GM10248 (cell line): Measurements from ENCODE around the gene RTP5.
"Not testable (repeated sequence)": the region's sequence is repeated elsewhere in the genome, so short reads cannot be mapped to it uniquely, and the experiment has no call there.

Source experiments
- CTCF ChIA-PET: fragments of 300-600 bp; sonication (Branson Sonifier 250); formaldehyde crosslinking; extraction: SDS; loops from one replicate; lab custom pipeline; 2021; ENCODE audit warnings: antibody characterized with exemption; lab: Yijun Ruan, JAX
- POLR2A ChIA-PET: fragments of 350-650 bp; sonication (Branson Sonifier 250); formaldehyde crosslinking; extraction: SDS; loops from one replicate; lab custom pipeline; 2020; ENCODE audit warnings: antibody characterized with exemption; lab: Yijun Ruan, JAX
- DNase-seq: peaks from one replicate; pipeline ENCODE4 v3.0.0; 2012; ENCODE audit errors: extremely low spot score
- TF ChIP-seq, protein P1 (sequence below): IDR thresholded peaks from 2 replicates; pipeline ENCODE4 v1.5.1; 2012; ENCODE audit warnings: mild to moderate bottlenecking, low read depth; ENCODE audit errors: extremely low read depth, missing control alignments, control extremely low read depth

RTP5 gene

GRCh38 chr2:241869087-241869961 lies at the start of gene RTP5:
RTP5 (plus strand) TSS chr2:241869729; CDS start chr2:241869757, 28 bp downstream.
- DNase-seq, result no peak
- CTCF ChIA-PET, result interaction anchor here (1.0 to 3.9 kb wide), 5 partner anchors 9 to 80 kb away, joined by 3 to 41 read pairs (median 3); no protein-coding TSS in a partner anchor
- TF ChIP-seq, protein P1, sequence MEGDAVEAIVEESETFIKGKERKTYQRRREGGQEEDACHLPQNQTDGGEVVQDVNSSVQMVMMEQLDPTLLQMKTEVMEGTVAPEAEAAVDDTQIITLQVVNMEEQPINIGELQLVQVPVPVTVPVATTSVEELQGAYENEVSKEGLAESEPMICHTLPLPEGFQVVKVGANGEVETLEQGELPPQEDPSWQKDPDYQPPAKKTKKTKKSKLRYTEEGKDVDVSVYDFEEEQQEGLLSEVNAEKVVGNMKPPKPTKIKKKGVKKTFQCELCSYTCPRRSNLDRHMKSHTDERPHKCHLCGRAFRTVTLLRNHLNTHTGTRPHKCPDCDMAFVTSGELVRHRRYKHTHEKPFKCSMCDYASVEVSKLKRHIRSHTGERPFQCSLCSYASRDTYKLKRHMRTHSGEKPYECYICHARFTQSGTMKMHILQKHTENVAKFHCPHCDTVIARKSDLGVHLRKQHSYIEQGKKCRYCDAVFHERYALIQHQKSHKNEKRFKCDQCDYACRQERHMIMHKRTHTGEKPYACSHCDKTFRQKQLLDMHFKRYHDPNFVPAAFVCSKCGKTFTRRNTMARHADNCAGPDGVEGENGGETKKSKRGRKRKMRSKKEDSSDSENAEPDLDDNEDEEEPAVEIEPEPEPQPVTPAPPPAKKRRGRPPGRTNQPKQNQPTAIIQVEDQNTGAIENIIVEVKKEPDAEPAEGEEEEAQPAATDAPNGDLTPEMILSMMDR, result no peak
- POLR2A ChIA-PET, result no interaction called here

DNA sequence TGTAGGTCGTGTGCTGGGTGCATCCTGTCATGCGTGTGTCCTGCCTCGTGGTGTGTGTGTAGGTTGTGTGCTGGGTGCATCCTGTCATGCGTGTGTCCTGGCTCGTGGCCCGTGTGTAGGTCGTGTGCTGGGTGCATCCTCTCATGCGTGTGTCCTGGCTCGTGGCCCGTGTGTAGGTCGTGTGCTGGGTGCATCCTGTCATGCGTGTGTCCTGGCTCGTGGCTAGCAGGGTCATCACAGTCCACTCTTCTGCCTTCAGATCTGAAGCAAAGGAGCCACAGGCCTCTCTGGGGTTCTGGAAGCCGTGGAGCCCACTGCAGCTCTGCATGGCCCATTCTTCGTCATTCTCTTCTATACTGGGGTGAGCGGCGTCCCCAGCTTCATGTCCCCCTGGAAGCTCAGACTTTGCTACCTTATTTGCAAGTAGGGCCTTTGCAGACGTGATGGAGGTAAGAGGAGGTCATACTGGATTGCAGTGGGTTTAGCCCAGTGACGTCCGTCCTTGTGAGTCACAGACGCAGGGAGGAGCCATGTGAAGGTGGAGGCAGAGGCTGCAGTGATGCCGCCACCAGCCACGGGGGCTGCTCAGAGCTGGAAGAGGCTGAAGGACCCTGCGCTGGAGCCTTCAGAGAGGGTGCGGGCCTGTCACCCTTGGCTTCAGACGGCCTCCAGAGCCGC lies 49.4 kb upstream of the RTP5 start:
- CTCF ChIA-PET, result interaction anchor here (1.1 kb wide), 1 partner anchor 15 kb away, joined by 4 read pairs; no protein-coding TSS in a partner anchor
- DNase-seq, POLR2A ChIA-PET: not testable (repeated sequence)

- CTCF ChIA-PET, result interaction anchor here (1.1 kb wide), 1 partner anchor 14 kb away, joined by 4 read pairs; no protein-coding TSS in a partner anchor
- TF ChIP-seq, protein P1, result no peak
- POLR2A ChIA-PET, result no interaction called here
- DNase-seq, result peak; percentile 13
Measured at GRCh38 chr2:241820625-241821384, 48.7 kb upstream of the RTP5 start.

DNA sequence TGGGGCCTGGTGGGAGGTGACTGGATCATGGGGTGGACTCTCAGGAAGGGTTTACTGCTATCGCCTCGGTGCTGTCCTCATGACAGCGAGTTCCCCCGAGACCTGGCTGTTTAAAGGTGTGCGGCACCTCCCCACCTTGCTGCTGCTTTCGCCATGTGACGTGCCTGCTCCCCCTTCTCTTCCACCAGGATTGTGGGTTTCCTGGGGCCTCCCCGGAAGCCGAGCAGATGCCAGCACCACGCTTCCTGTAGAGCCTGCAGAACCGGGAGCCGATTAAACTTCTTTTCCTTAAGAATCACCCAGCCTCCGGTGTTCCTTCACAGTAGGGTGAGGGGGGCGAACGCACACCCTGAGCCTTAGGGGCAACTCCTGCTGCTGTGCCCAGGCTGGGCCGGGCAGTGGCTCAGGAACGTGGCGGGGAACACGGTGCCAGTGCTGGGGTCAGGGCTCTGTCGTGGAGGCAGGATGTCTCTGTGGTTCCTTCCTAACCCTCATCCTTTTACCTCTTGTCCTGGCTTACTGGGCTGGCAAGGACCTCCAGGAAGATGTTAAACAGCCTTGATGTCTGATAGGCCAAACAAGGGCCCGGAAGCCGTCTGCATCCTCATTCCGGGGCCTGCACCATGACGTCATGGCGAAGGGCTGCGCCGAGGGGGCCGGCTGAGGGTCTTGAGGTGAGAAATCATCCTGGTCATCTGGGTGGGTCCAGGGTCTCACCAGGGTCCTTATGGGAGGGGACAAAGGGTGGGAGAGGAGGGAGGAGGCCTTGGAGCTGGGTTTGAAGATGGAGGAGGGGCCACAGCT lies 47.9 kb upstream of the RTP5 start:
- DNase-seq, result peak; percentile 19
- POLR2A ChIA-PET, result no interaction called here
- TF ChIP-seq, protein P1, result no peak
- CTCF ChIA-PET, result interaction anchor here (1.0 kb wide), 1 partner anchor 17 kb away, joined by 3 read pairs; no protein-coding TSS in a partner anchor

DNA sequence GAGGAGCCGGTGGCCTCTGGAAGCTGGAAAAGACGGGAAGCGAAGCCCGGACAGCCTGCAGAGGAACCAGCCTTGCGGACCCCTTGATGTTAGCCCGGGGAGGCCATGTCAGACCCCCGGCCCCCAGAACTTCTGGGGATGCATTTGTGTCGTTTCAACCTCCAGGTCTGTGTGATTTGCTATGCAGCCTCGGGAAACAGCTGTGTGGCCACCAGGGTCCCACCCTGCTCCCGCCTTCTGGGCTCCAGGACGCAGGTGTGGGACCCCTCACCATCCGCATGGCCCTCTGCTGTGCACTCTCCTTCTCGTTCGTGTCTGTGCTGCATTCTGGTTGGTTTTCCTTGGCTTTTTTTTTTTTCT lies 47.3 kb upstream of the RTP5 start:
- ChIA-PET POLR2A (no interaction called here), CTCF (interaction anchor here (1.0 kb wide), 1 partner anchor 16 kb away, joined by 3 read pairs; no protein-coding TSS in a partner anchor)
- TF ChIP-seq, protein P1, result no peak
- DNase-seq, result peak; percentile 22

DNA sequence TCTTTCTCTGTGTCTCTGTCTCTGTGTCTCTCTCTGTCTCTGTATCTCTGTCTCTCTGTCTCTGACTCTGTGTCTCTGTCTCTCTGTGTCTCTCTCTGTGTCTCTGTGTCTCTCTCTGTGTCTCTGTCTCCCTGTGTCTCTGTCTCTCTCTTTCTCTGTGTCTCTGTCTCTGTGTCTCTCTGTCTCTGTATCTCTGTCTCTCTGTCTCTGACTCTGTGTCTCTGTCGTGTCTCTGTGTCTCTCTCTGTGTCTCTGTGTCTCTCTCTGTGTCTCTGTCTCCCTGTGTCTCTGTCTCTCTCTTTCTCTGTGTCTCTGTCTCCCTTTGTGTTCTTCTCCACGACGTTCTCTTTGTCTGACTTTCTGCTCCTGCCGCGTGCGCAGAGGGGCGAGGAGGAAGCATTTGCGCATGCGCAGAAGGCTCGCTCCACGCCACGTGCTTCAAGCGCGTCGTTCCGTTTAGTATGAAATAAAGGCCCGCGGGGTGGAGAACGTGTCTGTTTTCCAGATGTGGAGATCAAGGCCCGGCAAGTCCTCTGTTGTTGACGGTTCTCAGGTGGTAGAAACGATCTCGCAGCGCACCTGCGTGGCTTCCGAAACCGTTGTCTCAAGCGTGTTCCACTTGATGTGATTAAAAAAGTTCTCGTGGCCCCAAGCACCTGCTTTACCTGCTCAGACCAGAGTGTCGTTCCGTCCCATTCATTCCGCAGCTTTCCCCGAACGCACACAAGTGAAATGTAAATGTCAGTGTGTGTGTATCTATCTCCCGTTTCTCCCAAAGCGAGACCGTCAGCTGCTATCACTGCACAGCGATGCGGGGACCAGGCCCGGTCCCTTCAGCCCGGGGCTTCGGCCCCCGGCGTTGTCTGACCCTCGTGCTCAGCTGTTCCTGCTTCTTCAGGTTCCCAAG lies 45.7 kb upstream of the RTP5 start:
- CTCF ChIA-PET, POLR2A ChIA-PET: not testable (repeated sequence)
- peak; percentile 14 for DNase-seq
